NCI-H524 treated with DMSO at 0.1 percent for 48 hours (cell line): ENCODE data around the gene SEMA3F.

ENCODE experiments used
- DNase-seq: peaks from one replicate; lab custom pipeline; 2025; lab: John Stamatoyannopoulos, UW

SEMA3F gene

DNA sequence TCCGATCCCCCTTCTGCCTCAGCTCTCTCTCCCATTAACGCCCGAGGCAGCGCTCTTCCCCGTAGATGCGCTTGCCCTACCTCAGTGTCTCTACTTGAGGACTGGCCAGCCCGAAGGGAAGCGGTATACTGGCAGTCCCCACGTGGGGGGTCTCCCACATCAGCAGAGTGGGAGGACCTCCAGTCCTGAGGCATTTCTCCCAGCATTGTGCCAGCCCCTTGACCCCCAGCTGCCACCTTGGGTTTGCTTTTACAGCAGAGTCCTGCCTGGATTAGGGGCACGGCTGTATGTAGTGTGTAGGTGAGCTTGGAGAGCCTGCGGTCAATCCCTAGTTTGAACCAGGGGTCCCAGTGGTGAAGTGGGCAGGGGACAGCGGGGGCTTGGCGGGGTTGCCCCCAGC lies 767 bp downstream of the SEMA3F start:
- no peak for DNase-seq

GRCh38 chr3:50156549-50157493 lies 1.7 kb downstream of the SEMA3F start:
- no peak for DNase-seq

- no peak for DNase-seq
Measured at GRCh38 chr3:50157827-50158529, 2.9 kb downstream of the SEMA3F start.

DNA sequence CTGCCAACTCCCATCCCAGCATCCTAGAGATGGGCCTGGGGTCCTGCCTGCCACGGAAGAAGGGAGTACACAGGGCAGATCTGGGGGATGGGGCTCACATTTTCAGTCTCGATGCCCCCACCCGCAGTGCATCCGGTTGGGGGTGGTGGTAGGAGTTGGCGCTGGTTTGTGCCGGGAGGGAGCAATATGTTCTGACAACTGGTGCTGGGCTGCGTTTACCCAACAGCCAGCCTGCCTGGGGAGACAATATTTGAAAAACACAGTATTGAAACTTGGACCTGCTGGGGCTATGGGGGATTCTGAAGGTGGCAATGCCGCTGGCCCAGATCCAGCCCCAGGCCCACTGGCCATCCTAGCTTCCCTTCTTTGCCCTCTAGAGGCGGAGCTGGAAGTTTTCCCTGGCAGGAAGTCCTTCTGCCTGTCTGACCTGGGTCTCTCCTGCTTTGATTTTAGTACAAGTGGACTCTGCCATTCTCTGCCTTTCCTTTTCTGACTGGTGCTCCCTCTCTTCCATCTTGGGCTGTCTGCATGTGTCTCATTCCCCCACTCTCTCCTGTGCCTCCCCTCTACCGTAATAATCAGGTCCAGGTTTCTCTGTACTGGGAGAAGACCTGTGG lies 3.5 kb downstream of the SEMA3F start:
- DNase-seq: no peak

DNA sequence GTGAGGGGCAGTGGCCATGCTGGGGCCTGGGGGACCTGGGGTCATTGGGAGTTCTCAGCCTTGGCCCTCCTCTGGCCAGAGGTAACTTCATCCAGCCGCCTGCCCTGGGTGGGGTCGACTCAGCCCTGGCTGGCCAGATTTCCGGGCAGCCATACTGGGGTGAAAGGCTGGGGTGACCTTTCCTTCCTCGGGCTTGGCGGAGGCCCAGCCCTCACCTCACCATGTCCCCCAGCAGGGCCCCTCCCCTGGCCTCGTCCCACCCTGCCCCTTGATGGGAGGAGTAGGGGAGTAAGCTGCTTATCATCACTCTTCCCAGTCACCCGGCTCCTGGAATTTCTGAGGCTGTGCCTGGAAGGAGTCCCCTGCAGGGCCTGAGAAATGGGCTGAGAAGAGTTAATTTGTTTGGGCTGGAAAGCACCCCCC lies 5.4 kb downstream of the SEMA3F start:
- DNase-seq: no peak

DNA sequence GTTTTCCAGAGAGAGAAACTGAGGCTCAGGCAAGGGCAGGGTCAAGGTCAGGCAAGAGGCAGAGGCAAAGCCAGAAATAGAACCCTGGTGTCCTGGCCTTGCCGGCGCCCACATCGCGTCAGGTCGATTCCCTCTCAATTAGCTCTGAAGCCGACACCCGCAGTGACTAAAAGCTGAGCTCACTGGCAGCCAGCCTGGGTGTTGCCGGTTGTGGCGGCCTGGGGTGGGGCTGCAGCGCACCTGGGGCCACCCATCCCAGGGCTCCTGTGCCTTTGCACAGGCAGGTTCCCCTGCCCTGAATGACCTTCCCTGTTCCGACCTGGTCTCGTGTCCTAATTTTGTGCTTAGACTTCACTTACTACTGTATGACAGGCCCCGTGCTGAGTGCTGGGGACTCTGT lies 6.2 kb downstream of the SEMA3F start:
- DNase-seq: no peak

- DNase-seq: no peak
Measured at GRCh38 chr3:50162034-50162883, 7.1 kb downstream of the SEMA3F start.

GRCh38 chr3:50163572-50164455 lies 8.7 kb downstream of the SEMA3F start:
- DNase-seq: no peak

DNA sequence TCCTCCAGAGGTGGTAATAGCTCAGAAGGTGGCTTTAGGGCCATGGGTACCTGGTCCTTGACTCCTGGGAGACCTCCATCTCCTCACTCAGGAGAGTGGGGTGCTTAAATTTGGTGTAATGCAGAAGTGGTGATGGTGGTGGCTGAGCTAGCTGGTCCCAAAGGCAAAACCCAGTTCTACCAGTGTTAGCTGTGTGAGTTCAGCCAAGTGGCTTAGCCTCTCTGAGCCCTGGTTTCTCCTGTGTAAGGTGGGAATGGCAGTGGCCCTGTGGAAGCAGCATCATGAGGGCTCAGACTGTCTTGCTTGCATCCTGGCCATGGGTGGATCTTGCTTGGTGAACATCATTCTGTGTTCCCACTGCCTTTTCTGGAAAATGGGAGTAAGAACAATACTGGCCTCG lies 9.4 kb downstream of the SEMA3F start:
- DNase-seq: no peak

- no peak for DNase-seq
Measured at GRCh38 chr3:50164984-50165909, 10.1 kb downstream of the SEMA3F start.

GRCh38 chr3:50165910-50166538 lies 10.9 kb downstream of the SEMA3F start:
- DNase-seq: no peak

GRCh38 chr3:50166620-50167019 lies 11.5 kb downstream of the SEMA3F start:
- no peak for DNase-seq

DNA sequence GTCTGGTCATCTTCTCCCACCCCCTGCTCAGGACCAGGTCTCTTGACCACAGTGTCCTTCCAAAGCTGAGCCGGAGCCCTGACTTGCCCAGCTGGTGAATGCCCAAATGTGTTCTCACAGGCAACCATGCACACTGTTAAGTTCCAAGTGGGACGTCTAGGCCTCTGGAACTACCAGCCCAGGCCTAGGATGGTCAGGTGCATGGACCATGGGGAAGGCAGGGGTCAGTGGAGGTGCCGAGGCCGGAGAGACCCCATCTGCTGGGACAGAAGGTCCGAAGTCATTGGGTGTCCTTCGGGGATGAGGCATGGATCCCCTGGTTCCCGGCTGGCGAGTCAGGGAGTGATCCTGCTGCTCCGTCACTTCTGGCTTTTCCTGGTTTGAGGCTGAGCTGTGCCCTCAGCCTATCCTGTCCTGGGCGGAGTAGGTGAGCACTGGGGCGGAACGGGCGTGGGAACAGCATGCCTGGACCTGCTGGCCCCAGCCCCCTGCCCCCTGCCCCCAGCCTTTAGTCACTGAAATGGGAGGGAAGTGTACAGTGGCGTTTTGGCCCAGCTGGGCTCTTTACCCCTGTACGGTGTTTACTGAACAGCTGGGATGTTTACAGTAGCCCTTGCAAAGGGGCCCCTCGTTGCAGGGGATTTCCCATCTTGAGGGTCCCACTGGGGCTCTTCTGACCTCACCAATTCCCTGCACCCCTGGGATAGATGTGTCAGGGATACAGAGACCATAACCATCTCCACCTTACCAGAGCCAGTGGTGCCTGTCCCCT lies 12.1 kb downstream of the SEMA3F start:
- DNase-seq: no peak

DNA sequence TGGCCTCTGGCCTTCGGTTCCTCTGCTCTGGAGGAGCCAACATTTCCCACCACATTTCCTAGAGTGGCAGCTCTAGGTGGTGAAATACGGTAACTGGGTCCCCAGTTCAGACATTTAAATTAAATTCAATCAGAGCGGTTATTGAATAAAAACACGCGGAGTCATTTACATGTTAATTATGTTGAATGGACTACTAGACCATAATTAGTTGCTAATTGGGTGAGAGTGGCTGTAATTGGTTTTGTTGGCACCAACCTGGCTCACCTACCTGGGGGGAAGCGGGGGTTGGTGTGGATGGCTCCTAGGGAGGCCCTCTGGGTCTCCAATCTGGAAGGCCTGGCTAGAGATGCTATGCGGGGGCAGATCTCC lies 12.7 kb downstream of the SEMA3F start:
- no peak for DNase-seq

- no peak for DNase-seq
Measured at GRCh38 chr3:50168388-50168787, 13.3 kb downstream of the SEMA3F start.

DNA sequence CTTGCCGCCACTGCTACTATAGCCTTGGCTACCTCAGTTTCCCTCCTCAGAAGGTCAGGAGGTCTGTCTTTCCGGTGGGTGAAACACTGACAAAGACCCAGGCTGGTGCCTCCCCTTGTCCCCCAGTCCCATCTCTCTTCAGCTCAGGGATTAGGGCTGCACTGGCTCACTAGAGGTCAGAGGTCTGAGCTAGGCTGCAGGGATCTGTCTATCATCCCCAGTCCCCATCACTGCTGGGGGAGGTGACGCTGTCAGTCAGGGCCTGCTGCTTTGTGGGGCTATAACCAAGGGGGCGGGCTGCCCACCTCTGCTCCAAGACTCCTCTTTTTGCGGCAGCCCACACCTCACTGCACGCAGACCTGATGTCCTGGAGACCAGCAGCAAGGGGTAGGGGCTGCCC lies 13.7 kb downstream of the SEMA3F start:
- DNase-seq: no peak

DNA sequence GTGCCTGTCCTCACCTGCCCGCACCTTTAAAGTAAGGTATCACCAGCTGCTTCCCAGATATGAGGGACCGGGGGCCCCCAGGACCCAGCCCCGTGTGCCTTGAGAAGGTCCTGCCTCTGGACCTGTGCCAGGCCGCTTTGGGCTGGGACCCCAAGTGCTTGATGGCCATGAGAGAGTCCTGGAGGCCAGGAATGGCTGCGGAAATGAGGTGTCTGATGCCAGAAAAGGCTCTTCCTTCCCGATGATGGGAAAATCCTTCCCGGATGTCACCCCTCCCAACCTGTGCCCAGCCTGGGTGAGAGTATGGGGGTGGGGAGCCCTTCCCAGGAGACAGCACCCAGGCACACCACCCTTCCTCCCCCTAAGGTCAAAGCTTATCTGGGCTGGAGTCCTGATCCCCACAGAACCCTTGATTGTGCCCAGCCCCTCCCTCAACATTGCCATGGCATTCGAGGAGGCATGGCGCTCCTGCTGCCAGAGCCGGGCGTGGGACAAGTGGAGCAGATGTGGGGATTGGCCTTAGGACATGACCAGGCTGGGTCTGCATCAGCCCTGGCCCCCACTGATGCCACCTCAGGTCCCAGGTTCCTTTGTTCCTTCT lies 14.2 kb downstream of the SEMA3F start:
- no peak for DNase-seq

DNA sequence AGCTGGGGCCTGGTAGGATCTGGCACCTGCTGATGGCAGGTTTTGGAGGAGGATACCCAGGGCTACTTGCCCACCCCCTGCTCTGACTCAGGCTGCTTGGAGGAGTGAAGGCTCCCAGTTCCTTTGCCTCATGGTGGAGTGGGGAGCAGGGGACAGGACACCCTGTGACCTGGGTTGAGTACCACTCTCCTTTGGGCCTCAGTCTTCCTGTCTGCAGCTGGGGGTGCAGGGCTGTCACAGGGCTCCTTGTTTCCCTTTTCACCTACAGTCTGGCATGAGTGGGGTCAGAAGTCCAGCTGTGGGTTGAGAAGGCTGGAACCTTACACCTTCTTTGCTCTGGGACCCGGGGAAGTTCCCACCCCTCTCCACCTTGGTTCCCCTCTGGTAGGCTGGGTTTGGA lies 14.7 kb downstream of the SEMA3F start:
- DNase-seq: no peak
